HG02852 (cell line): Measurements from ENCODE around the gene FASLG.
"Not testable (repeated sequence)": the region's sequence is repeated elsewhere in the genome, so short reads cannot be mapped to it uniquely, and the experiment has no call there.

Experiments used
- ATAC-seq: cut with Tn5 transposase; IDR thresholded peaks from one replicate; pipeline ENCODE4 v1.9.1; 2021; ENCODE audit warnings: mild to moderate bottlenecking, moderate library complexity; ENCODE audit not compliant: unreplicated experiment

The FASLG gene

GRCh38 chr1:172658871-172659453 lies at the start of gene FASLG:
Gene FASLG, plus strand, starts transcription at chr1:172659103. Its CDS starts 99 bp downstream, at chr1:172659202.
- no peak for ATAC-seq

- ATAC-seq = no peak
Measured at GRCh38 chr1:172609528-172609927, 49.4 kb upstream of the FASLG start.

GRCh38 chr1:172612478-172612877 lies 46.4 kb upstream of the FASLG start:
- no peak for ATAC-seq

- ATAC-seq = no peak
Measured at GRCh38 chr1:172613294-172613693, 45.6 kb upstream of the FASLG start.

GRCh38 chr1:172616195-172616594 lies 42.7 kb upstream of the FASLG start:
- no peak for ATAC-seq

- ATAC-seq = no peak
Measured at GRCh38 chr1:172616636-172617035, 42.3 kb upstream of the FASLG start.

GRCh38 chr1:172620603-172621002 lies 38.3 kb upstream of the FASLG start:
- ATAC-seq = not testable (repeated sequence)

- ATAC-seq = no peak
Measured at GRCh38 chr1:172622541-172622940, 36.4 kb upstream of the FASLG start.

GRCh38 chr1:172623748-172624147 lies 35.2 kb upstream of the FASLG start:
- ATAC-seq = no peak

GRCh38 chr1:172626845-172627244 lies 32.1 kb upstream of the FASLG start:
- no peak for ATAC-seq

- no peak for ATAC-seq
Measured at GRCh38 chr1:172627702-172628101, 31.2 kb upstream of the FASLG start.

GRCh38 chr1:172628401-172628800 lies 30.5 kb upstream of the FASLG start:
- ATAC-seq = no peak

GRCh38 chr1:172629170-172629569 lies 29.7 kb upstream of the FASLG start:
- no peak for ATAC-seq

- no peak for ATAC-seq
Measured at GRCh38 chr1:172629638-172630037, 29.3 kb upstream of the FASLG start.

GRCh38 chr1:172630056-172630818 lies 28.7 kb upstream of the FASLG start:
- no peak for ATAC-seq

GRCh38 chr1:172630868-172631267 lies 28.0 kb upstream of the FASLG start:
- ATAC-seq = no peak

- ATAC-seq = no peak
Measured at GRCh38 chr1:172637522-172637921, 21.4 kb upstream of the FASLG start.

GRCh38 chr1:172638249-172638648 lies 20.7 kb upstream of the FASLG start:
- ATAC-seq = no peak

- ATAC-seq = peak; percentile 76
Measured at GRCh38 chr1:172638885-172639831, 19.7 kb upstream of the FASLG start.

- ATAC-seq = no peak
Measured at GRCh38 chr1:172640111-172640510, 18.8 kb upstream of the FASLG start.

GRCh38 chr1:172641492-172641891 lies 17.4 kb upstream of the FASLG start:
- no peak for ATAC-seq
